ENCODE results near the gene CYP26B1.

Gene CYP26B1

GRCh38 chr2:72146347-72147302, 1.0 kb downstream of the CYP26B1 start:
- peak in 1 of 2 donors; percentile 60 for DNase-seq
- no peaks in the 10 kb centered on the region for H3K9me3 ChIP-seq
- peaks cover 0 to 79% (median 73%) of the 10 kb centered on the region in 4 donors for H3K4me1 ChIP-seq
- intact Hi-C loops (cut with DNase I; ENCODE audit: low total_unique reads): loop anchor here (10.0 kb wide), 1 partner anchor 452 kb away; no protein-coding TSS in a partner anchor
- H3K27ac ChIP-seq: peak overlapping the region in 1 of 2 donors; percentile 65
- H3K36me3 ChIP-seq: no peaks in the 10 kb centered on the region
- TF ChIP-seq CTCF (IDR thresholded peaks at IDR 0.05): no peak
- H3K27me3 ChIP-seq: peaks cover 0 to 59% of the 10 kb centered on the region in 2 donors
- peak overlapping the region; percentile 52 to 58 for H3K4me3 ChIP-seq

- Histone ChIP-seq H3K36me3 (no peaks in the 10 kb centered on the region), H3K4me1 (peaks cover 0 to 79% (median 73%) of the 10 kb centered on the region in 4 donors), H3K27ac (peak overlapping the region in 1 of 2 donors; percentile 65), H3K4me3 (peak overlapping the region; percentile 52 to 58), H3K27me3 (peaks cover 0 to 50% of the 10 kb centered on the region in 2 donors), H3K9me3 (no peaks in the 10 kb centered on the region)
- DNase-seq: peak in 1 of 2 donors; percentile 57
- intact Hi-C loops (cut with DNase I; ENCODE audit: low total_unique reads): loop anchor here (10.0 kb wide), 1 partner anchor 451 kb away; no protein-coding TSS in a partner anchor
- TF ChIP-seq CTCF (IDR thresholded peaks at IDR 0.05): no peak
Observed at GRCh38 chr2:72145658-72146329, 1.9 kb downstream of the CYP26B1 start.

GRCh38 chr2:72145289-72145657, 2.4 kb downstream of the CYP26B1 start:
- DNase-seq: peak in 1 of 2 donors; percentile 65

GRCh38 chr2:72144632-72145288, 2.9 kb downstream of the CYP26B1 start:
- Histone ChIP-seq H3K27ac (peak overlapping the region in 1 of 2 donors; percentile 65), H3K36me3 (no peaks in the 10 kb centered on the region), H3K9me3 (no peaks in the 10 kb centered on the region), H3K4me1 (peaks cover 0 to 78% (median 70%) of the 10 kb centered on the region in 4 donors), H3K27me3 (peaks cover 0 to 43% of the 10 kb centered on the region in 2 donors), H3K4me3 (peak overlapping the region; percentile 52 to 58)
- peak in 1 of 2 donors; percentile 72 for DNase-seq
- intact Hi-C loops (cut with DNase I; ENCODE audit: low total_unique reads): loop anchor here (5.0 to 10.0 kb wide), 2 partner anchors 267 to 450 kb away; no protein-coding TSS in a partner anchor
- no peak for TF ChIP-seq CTCF (IDR thresholded peaks at IDR 0.05)

More at GRCh38 chr2:72145289-72145657, 2.4 kb downstream of the CYP26B1 start:
- H3K4me3 ChIP-seq: peak overlapping the region; percentile 52 to 58
- H3K36me3 ChIP-seq: no peaks in the 10 kb centered on the region
- peaks cover 0 to 45% of the 10 kb centered on the region in 2 donors for H3K27me3 ChIP-seq
- TF ChIP-seq CTCF (IDR thresholded peaks at IDR 0.05): no peak
- peaks cover 0 to 78% (median 73%) of the 10 kb centered on the region in 4 donors for H3K4me1 ChIP-seq
- intact Hi-C loops (cut with DNase I; ENCODE audit: low total_unique reads): loop anchor here (10.0 kb wide), 1 partner anchor 450 kb away; no protein-coding TSS in a partner anchor
- H3K9me3 ChIP-seq: no peaks in the 10 kb centered on the region
- peak overlapping the region in 1 of 2 donors; percentile 65 for H3K27ac ChIP-seq

- H3K27me3 ChIP-seq: peaks cover 0 to 38% of the 10 kb centered on the region in 2 donors
Observed at GRCh38 chr2:72144274-72144631, 3.4 kb downstream of the CYP26B1 start.

More at GRCh38 chr2:72144274-72144631, 3.4 kb downstream of the CYP26B1 start:
- TF ChIP-seq CTCF (IDR thresholded peaks at IDR 0.05): no peak
- H3K4me3 ChIP-seq: peak overlapping the region; percentile 52 to 58
- peaks cover 0 to 78% (median 69%) of the 10 kb centered on the region in 4 donors for H3K4me1 ChIP-seq
- peak overlapping the region in 1 of 2 donors; percentile 65 for H3K27ac ChIP-seq
- no peak for DNase-seq
- H3K9me3 ChIP-seq: no peaks in the 10 kb centered on the region
- intact Hi-C loops (cut with DNase I; ENCODE audit: low total_unique reads): loop anchor here (5.0 to 10.0 kb wide), 2 partner anchors 267 to 449 kb away; no protein-coding TSS in a partner anchor
- no peaks in the 10 kb centered on the region for H3K36me3 ChIP-seq

All from tibial artery (tissue), 4 donors.